ENCODE measurements around the gene GDPD2.
"Not testable (repeated sequence)": the region's sequence is repeated elsewhere in the genome, so short reads cannot be mapped to it uniquely, and the experiment has no call there.

The GDPD2 gene, protein sequence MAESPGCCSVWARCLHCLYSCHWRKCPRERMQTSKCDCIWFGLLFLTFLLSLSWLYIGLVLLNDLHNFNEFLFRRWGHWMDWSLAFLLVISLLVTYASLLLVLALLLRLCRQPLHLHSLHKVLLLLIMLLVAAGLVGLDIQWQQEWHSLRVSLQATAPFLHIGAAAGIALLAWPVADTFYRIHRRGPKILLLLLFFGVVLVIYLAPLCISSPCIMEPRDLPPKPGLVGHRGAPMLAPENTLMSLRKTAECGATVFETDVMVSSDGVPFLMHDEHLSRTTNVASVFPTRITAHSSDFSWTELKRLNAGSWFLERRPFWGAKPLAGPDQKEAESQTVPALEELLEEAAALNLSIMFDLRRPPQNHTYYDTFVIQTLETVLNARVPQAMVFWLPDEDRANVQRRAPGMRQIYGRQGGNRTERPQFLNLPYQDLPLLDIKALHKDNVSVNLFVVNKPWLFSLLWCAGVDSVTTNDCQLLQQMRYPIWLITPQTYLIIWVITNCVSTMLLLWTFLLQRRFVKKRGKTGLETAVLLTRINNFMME

GRCh38 chrX:70422851-70423341 lies at the start of gene GDPD2:
GDPD2 (plus strand) TSS chrX:70423314; CDS start chrX:70424985, 1,671 bp downstream.
- no peak for DNase-seq (ENCODE audit: low read depth, low spot score)

DNA sequence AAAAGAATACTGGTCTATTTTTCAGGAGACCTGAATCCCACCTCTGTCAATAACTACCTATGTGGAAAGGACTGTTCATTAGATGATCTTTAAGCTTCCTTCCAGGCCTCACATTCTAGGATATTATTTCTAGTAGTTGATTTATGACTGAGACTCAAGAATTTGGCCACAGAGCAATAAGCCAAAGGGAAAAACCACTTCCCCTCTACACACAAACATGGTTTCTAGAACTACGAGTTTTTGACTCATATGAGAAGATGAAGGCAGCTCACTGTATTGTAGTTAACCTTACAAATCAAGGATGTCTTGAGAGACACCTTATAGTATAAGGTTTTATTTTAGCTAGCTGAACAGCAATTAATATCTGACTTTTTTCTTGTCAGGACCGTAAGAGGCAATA lies 36.9 kb upstream of the GDPD2 start:
- no peak for DNase-seq (ENCODE audit: low read depth, low spot score)

GRCh38 chrX:70398899-70399298 lies 24.2 kb upstream of the GDPD2 start:
- no peak for DNase-seq (ENCODE audit: low read depth, low spot score)

DNA sequence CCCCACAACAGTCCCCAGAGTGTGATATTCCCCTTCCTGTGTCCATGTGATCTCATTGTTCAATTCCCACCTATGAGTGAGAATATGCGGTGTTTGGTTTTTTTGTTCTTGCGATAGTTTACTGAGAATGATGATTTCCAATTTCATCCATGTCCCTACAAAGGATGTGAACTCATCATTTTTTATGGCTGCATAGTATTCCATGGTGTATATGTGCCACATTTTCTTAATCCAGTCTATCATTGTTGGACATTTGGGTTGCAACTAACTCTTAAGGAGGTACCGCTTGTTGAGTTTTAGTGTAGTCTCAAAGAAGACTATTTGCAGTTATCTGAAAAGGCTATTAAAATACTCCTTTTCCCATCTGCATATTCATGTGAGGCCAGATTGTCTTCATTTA lies 22.9 kb upstream of the GDPD2 start:
- not testable (repeated sequence) for DNase-seq (ENCODE audit: low read depth, low spot score)

GRCh38 chrX:70402721-70403120 lies 20.4 kb upstream of the GDPD2 start:
- DNase-seq (ENCODE audit: low read depth, low spot score) = no peak

DNA sequence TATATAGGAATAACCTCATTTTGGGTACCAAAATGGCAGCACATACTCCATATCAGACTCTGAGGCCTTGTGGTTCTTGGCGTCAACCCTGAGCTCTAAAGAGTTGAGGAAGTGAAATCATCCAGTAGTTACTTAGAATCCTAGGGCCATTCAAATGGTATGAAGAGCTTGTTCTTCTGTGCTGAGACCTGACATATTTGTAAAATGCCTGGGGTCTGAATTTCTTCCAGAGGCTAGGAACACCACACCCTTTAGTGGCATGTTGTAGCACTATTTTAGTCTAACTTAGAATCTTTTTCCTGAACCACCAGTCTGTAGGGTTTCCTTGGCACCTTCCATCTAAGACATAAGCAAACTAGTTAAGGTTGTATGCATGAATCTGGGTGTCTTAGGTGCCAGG lies 18.1 kb upstream of the GDPD2 start:
- no peak for DNase-seq (ENCODE audit: low read depth, low spot score)

DNA sequence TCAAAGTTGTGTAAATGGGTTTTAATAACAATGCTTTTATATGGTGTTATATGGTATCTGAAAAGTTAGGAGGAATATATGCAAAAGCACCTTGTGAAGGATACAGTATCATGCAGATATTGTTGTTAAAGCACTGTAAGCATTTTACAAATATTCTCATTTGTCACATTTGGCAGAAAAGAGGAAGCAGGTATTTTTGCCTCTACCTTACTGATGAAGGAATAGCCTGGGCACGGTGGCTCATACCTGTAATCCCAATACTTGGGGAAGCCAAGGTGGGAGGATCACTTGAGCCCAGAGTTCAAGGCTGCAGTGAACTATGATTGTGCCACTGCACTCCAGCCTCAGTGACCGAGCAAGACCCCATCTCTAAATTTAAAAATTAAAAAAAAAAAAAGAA lies 12.2 kb upstream of the GDPD2 start:
- no peak for DNase-seq (ENCODE audit: low read depth, low spot score)

GRCh38 chrX:70411475-70411874 lies 11.6 kb upstream of the GDPD2 start:
- no peak for DNase-seq (ENCODE audit: low read depth, low spot score)

DNA sequence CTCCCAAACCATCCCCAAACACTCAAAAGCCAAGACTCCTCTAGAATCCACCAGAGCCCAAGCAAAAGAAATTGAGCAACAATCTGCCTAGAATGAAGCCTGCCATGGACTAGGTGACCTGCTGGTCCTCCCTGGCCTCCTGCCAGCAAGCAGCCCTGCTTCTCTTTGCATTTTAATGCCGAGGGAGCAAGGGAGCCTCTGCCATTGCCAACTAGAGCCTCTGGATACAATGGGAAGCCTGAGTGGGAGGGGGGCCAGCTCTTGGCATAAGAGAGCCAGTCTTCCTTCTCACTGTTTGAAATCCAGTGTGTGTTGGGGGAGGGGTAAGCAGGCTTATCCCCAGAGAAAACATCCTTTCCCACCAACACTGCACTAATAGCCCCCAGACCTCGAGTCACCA lies 1.5 kb upstream of the GDPD2 start:
- no peak for DNase-seq (ENCODE audit: low read depth, low spot score)

- no peak for DNase-seq (ENCODE audit: low read depth, low spot score)
Measured at GRCh38 chrX:70423936-70424675, 992 bp downstream of the GDPD2 start.

DNA sequence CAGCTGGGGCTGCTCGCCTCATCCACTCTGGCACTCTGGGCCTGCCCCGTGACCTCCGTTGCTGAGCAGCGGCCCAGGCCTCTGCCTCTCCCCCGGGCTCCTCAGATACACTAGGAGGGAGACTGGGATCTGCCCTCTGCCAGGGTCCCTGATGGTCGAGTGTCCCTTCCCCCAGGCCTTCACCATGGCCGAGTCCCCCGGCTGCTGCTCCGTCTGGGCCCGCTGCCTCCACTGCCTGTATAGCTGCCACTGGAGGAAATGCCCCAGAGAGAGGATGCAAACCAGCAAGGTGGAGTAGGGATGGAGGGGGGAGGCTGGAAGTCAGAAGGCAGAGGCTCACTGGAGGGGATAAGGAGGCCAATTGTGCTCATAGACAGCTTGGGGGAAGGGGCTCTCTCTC lies 1.7 kb downstream of the GDPD2 start:
- DNase-seq (ENCODE audit: low read depth, low spot score) = no peak

- DNase-seq (ENCODE audit: low read depth, low spot score) = no peak
Measured at GRCh38 chrX:70426286-70427278, 3.5 kb downstream of the GDPD2 start.

DNA sequence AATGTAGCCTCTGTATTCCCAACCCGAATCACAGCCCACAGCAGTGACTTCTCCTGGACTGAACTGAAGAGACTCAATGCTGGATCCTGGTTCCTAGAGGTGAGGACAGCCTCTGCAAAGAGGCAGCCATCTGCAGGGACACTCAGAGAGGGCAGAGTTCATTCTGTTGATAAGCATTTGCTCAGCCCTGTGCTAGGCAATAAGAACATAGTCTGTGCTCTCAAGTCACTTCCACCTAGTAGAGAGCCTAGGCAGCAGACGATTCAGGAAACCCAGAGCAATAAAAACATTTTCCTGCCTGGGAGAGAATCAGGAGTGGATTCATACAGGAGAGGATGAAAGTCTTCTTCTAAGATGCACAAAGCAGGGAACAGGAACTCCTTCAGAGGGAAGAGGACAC lies 4.3 kb downstream of the GDPD2 start:
- DNase-seq (ENCODE audit: low read depth, low spot score) = no peak

GRCh38 chrX:70429759-70430158 lies 6.6 kb downstream of the GDPD2 start:
- no peak for DNase-seq (ENCODE audit: low read depth, low spot score)

GRCh38 chrX:70432936-70433847 lies 10.1 kb downstream of the GDPD2 start:
- DNase-seq (ENCODE audit: low read depth, low spot score) = no peak

GRCh38 chrX:70433848-70434351 lies 10.8 kb downstream of the GDPD2 start:
- no peak for DNase-seq (ENCODE audit: low read depth, low spot score)

DNA sequence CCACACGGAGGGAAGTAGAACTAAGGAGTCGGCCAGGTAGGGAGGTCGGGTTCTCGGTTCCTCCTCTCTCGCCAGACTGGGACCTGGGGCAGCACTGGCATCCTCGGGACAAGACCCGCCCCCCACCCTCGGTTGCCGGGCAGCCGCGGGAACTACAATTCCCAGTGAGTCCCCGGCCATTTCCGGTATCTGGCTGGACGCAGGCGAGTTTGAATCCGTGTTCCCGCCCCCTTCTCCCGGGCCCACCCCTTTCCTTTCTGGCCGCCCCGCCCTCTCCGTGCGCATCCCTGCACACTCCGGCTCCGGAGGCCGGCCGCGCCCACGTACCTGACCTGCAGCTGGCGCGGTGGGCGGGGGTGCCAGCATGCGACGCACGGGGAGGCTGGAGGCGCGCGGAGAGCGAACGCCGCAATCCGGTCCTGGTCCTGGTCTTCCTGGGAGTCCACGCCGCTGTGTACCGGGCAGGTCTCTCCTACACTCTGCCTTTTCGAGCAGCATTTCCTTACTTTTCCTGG lies 11.3 kb downstream of the GDPD2 start:
- no peak for DNase-seq (ENCODE audit: low read depth, low spot score)

DNA sequence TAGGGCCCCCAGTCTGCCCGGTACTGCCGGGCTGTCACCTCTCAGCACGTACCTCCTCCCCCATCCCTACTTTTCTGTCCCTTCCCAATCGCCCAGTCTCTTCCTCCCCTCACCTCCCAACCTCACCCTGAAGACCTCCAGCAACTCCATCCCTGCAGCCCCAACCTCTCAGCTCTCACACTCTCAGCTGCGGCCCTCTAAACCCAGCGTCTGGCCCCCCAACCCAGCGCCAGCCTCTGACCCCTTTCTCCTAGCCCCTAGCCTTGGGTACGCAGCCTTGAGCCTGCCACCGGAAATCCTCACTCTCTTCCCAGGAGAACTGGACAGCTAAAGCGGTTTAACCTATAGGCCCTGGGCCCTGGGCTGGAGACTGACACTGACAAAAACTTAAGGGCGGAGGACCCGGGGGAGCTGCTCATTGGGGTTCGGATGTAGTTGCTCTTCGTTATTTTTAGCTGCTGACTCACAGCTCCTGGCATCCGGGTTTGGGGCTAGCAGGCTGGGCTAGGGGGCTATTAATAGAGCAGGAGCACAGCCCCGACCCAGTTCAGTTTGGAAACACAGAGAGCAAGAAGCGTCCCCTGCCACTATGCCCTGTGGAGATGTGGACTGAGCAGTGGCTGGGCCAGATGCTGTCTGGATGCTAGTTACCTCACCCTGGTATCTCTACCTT lies 11.9 kb downstream of the GDPD2 start:
- no peak for DNase-seq (ENCODE audit: low read depth, low spot score)

- no peak for DNase-seq (ENCODE audit: low read depth, low spot score)
Measured at GRCh38 chrX:70436343-70436742, 13.2 kb downstream of the GDPD2 start.
